ENCODE measurements around the gene DPY19L1. TPM values are rescaled to one million over a fixed set of nuclear protein-coding genes. Genes with fewer than 3 reads are reported as not detected.

The DPY19L1 gene
- polyA plus RNA-seq, 1 experiment, result 40.5 TPM

GRCh38 chr7:35039343-35039742, 2.1 kb upstream of the DPY19L1 start:
- no peaks in the 10 kb centered on the region; the same call in 1 of the 2 replicates for H3K9me3 ChIP-seq (ENCODE audit: control insufficient read depth, insufficient read depth, low read length)
- H3K27me3 ChIP-seq (ENCODE audit: control insufficient read depth, insufficient read depth, low read length), result peaks cover 6% of the 10 kb centered on the region
- ChIA-PET CTCF (no interaction called here), POLR2A (no interaction called here)
- no peak overlapping the region for H3K4me3 ChIP-seq (ENCODE audit: low read depth, low read length)
- no peak overlapping the region for H3K27ac ChIP-seq (ENCODE audit: low read depth, low read length)
- no peak for DNase-seq (ENCODE audit: low read depth, low spot score)
- no peak for TF ChIP-seq CTCF (IDR thresholded peaks at IDR 0.05; ENCODE audit: low read depth, low read length)

GRCh38 chr7:35038354-35038753, 1.1 kb upstream of the DPY19L1 start:
- no peak for DNase-seq (ENCODE audit: low read depth, low spot score)
- H3K27ac ChIP-seq (ENCODE audit: low read depth, low read length), result no peak overlapping the region
- TF ChIP-seq CTCF (IDR thresholded peaks at IDR 0.05; ENCODE audit: low read depth, low read length), result no peak
- peaks cover 6% of the 10 kb centered on the region for H3K27me3 ChIP-seq (ENCODE audit: control insufficient read depth, insufficient read depth, low read length)
- H3K4me3 ChIP-seq (ENCODE audit: low read depth, low read length), result peak overlapping the region; percentile 68
- ChIA-PET CTCF (interaction anchor here (0.6 to 0.8 kb wide), 5 partner anchors 15 to 212 kb away, joined by 3 to 4 read pairs (median 3); no protein-coding TSS in a partner anchor), POLR2A (no interaction called here)
- H3K9me3 ChIP-seq (ENCODE audit: control insufficient read depth, insufficient read depth, low read length), result no peaks in the 10 kb centered on the region; the same call in 1 of the 2 replicates

GRCh38 chr7:35037526-35038341, 449 bp upstream of the DPY19L1 start:
- peak overlapping the region; percentile 21 for H3K27ac ChIP-seq (ENCODE audit: low read depth, low read length)
- H3K4me3 ChIP-seq (ENCODE audit: low read depth, low read length), result peak overlapping the region; percentile 68
- H3K9me3 ChIP-seq (ENCODE audit: control insufficient read depth, insufficient read depth, low read length), result no peaks in the 10 kb centered on the region; the same call in 1 of the 2 replicates
- peak; percentile 79 for TF ChIP-seq CTCF (IDR thresholded peaks at IDR 0.05; ENCODE audit: low read depth, low read length)
- peaks cover 6% of the 10 kb centered on the region for H3K27me3 ChIP-seq (ENCODE audit: control insufficient read depth, insufficient read depth, low read length)
- peak; percentile 81 for DNase-seq (ENCODE audit: low read depth, low spot score)
- POLR2A ChIA-PET, result no interaction called here
- CTCF ChIA-PET, result interaction anchor here (0.5 to 1.4 kb wide), 21 partner anchors 9 to 1779 kb away, joined by 3 to 14 read pairs (median 4); no protein-coding TSS in a partner anchor

- CTCF ChIA-PET, result interaction anchor here (0.5 to 1.4 kb wide), 18 partner anchors 10 to 1778 kb away, joined by 3 to 14 read pairs (median 4); no protein-coding TSS in a partner anchor
- Histone ChIP-seq H3K9me3 (ENCODE audit: control insufficient read depth, insufficient read depth, low read length) (no peaks in the 10 kb centered on the region; the same call in 1 of the 2 replicates), H3K4me3 (ENCODE audit: low read depth, low read length) (peak overlapping the region; percentile 76), H3K27me3 (ENCODE audit: control insufficient read depth, insufficient read depth, low read length) (peaks cover 4% of the 10 kb centered on the region), H3K27ac (ENCODE audit: low read depth, low read length) (peak overlapping the region; percentile 61)
- no peak for DNase-seq (ENCODE audit: low read depth, low spot score)
- 0 out of 2 replicates have a peak, but pooled peaks have one; percentile 12 for TF ChIP-seq CTCF (IDR thresholded peaks at IDR 0.05; ENCODE audit: low read depth, low read length)
- POLR2A ChIA-PET, result interaction anchor here (0.9 kb wide), 1 partner anchor 32 kb away, joined by 3 read pairs; no protein-coding TSS in a partner anchor
Observed at GRCh38 chr7:35036361-35037171, 719 bp downstream of the DPY19L1 start.
